Ovary (tissue), 3 donors: ENCODE results near the gene CD74.

Experiments
- EP300 ChIP-seq: sonication (generic); formaldehyde crosslinking; IDR thresholded peaks from one replicate; pipeline ENCODE4 v1.6.1; 2017; ENCODE audit warnings: antibody characterized with exemption
- POLR2A ChIP-seq: fragments of 450-650 bp; IDR thresholded peaks from one replicate; pipeline ENCODE4 v1.6.1; 2017; ENCODE audit warnings: antibody characterized with exemption, mild to moderate bottlenecking, moderate library complexity
- TF ChIP-seq, protein P1 (sequence below), 3 donors: fragments of 450-650 bp in 2 of 3; fragments of 200-600 bp in 1 of 3; IDR thresholded peaks; one replicate each; pipeline versions ENCODE4 v1.5.1 to v1.8.0; 2016 to 2022; ENCODE audit warnings: antibody characterized with exemption in 3 of 3, mild to moderate bottlenecking in 1 of 3
- donor health status: DM: no; HTN: no; CAD: no.

DNA sequence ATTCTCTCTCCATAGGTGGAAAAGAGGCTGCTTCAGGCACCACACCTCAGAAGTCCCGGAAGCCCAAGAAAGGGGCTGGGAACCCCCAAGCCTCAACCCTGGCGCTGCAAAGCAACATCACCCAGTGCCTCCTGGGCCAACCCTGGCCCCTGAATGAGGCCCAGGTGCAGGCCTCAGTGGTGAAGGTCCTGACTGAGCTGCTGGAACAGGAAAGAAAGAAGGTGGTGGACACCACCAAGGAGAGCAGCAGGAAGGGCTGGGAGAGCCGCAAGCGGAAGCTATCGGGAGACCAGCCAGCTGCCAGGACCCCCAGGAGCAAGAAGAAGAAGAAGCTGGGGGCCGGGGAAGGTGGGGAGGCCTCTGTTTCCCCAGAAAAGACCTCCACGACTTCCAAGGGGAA lies 16.4 kb downstream of the CD74 start:
- TF ChIP-seq POLR2A (no peak), EP300 (no peak)
- TF ChIP-seq, protein P1, sequence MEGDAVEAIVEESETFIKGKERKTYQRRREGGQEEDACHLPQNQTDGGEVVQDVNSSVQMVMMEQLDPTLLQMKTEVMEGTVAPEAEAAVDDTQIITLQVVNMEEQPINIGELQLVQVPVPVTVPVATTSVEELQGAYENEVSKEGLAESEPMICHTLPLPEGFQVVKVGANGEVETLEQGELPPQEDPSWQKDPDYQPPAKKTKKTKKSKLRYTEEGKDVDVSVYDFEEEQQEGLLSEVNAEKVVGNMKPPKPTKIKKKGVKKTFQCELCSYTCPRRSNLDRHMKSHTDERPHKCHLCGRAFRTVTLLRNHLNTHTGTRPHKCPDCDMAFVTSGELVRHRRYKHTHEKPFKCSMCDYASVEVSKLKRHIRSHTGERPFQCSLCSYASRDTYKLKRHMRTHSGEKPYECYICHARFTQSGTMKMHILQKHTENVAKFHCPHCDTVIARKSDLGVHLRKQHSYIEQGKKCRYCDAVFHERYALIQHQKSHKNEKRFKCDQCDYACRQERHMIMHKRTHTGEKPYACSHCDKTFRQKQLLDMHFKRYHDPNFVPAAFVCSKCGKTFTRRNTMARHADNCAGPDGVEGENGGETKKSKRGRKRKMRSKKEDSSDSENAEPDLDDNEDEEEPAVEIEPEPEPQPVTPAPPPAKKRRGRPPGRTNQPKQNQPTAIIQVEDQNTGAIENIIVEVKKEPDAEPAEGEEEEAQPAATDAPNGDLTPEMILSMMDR (IDR thresholded peaks at IDR 0.05), result no peak
